Panc1 (cell line): ENCODE data around the gene FXR1. TPM values are rescaled to one million over a fixed set of nuclear protein-coding genes. Genes with fewer than 3 reads are reported as not detected.
A peak's percentile ranks its signal among the peaks of the same experiment; 100 is the strongest.

Source experiments
- ATAC-seq: fragments of 200-7000 bp; cut with Tn5 transposase; 2 replicates; pipeline ENCODE4 v1.9.1; 2020; ENCODE audit warnings: mild to moderate bottlenecking, moderate library complexity
- BruUV-seq: library from RNA; stranded (reverse); fragments of 400-500 nt; replicated peaks from 2 replicates; lab custom pipeline; 2021; lab: Mats Ljungman, UMichigan
- CTCF ChIA-PET: fragments of 300-600 bp; sonication (Branson Sonifier 250); formaldehyde crosslinking; loops from one replicate; lab custom pipeline; 2022; ENCODE audit warnings: antibody characterized with exemption; lab: Charles Lee
- POLR2A ChIA-PET: fragments of 300-600 bp; sonication (Branson Sonifier 250); formaldehyde crosslinking; loops from one replicate; lab custom pipeline; 2022; ENCODE audit warnings: antibody characterized with exemption; lab: Charles Lee
- DNase-seq: peaks from one replicate; pipeline ENCODE4 v3.0.0-alpha.2; 2010; ENCODE audit warnings: low read depth, low spot score
- H3K27ac ChIP-seq: 2 replicates; pipeline ENCODE4 v1.5.1; 2011; ENCODE audit warnings: mild to moderate bottlenecking, low read length, inconsistent platforms
- H3K27me3 ChIP-seq: fragments of 200-500 bp; sonication (Bioruptor generic); 2 replicates; pipeline ENCODE4 v1.6.0; 2014; ENCODE audit warnings: low read length, inconsistent platforms; ENCODE audit not compliant: control insufficient read depth, insufficient read depth
- H3K36me3 ChIP-seq: fragments of 200-500 bp; sonication (Bioruptor generic); 2 replicates; pipeline ENCODE4 v1.5.1; 2014; ENCODE audit warnings: inconsistent platforms, mild to moderate bottlenecking, low read length, moderate library complexity; ENCODE audit not compliant: control insufficient read depth, insufficient read depth
- H3K4me1 ChIP-seq: 2 replicates; pipeline ENCODE4 v1.5.1; 2011; ENCODE audit warnings: inconsistent platforms, mild to moderate bottlenecking, low read length, moderate library complexity; ENCODE audit not compliant: control insufficient read depth, insufficient read depth
- H3K4me3 ChIP-seq, 2 experiments: 2 replicates each; pipeline ENCODE4 v1.5.1; 2011 to 2012; ENCODE audit warnings: low read depth in 2 of 2, low read length in 2 of 2, mild to moderate bottlenecking in 2 of 2, inconsistent platforms in 1 of 2, moderate library complexity in 1 of 2
- H3K9me3 ChIP-seq: fragments of 200-500 bp; sonication (Bioruptor generic); 2 replicates; pipeline ENCODE4 v1.5.1; 2014; ENCODE audit warnings: low read depth, mild to moderate bottlenecking, inconsistent platforms, low read length, moderate library complexity; ENCODE audit not compliant: control insufficient read depth, insufficient read depth
- CTCF ChIP-seq: fragments of 450-650 bp; IDR thresholded peaks from 2 replicates; pipeline ENCODE4 v1.5.1; 2017; ENCODE audit warnings: mild to moderate bottlenecking
- POLR2AphosphoS5 ChIP-seq: IDR thresholded peaks from 2 replicates; pipeline ENCODE4 v1.6.1; 2012; ENCODE audit warnings: mild to moderate bottlenecking, low read depth, low read length, moderate library complexity
- REST ChIP-seq, 2 experiments: IDR thresholded peaks; 2 replicates each; pipeline ENCODE4 v1.6.1; 2011 to 2012; ENCODE audit warnings: low read depth in 2 of 2, control low read depth in 1 of 2, low read length in 1 of 2, mild to moderate bottlenecking in 1 of 2, moderate library complexity in 1 of 2; ENCODE audit not compliant: insufficient read depth in 1 of 2
- SIN3A ChIP-seq: IDR thresholded peaks from 2 replicates; pipeline ENCODE4 v1.6.1; 2012; ENCODE audit warnings: low read depth, mild to moderate bottlenecking, low read length, moderate library complexity, borderline replicate concordance; ENCODE audit not compliant: insufficient read depth
- TCF7L2 ChIP-seq: IDR thresholded peaks from 2 replicates; pipeline ENCODE4 v1.6.1; 2011; ENCODE audit warnings: mild to moderate bottlenecking, low read depth, low read length, inconsistent platforms
- in situ Hi-C: cut with HindIII; loops from 2 replicates; pipeline ENCODE4 v1.10.0; 2016; ENCODE audit warnings: low sequenced_read_pairs, low pct_unique_long_range_greater_than_20kb
- intact Hi-C: fragments of 100-400 bp; cut with micrococcal nuclease; formaldehyde crosslinking; loops from one replicate; pipeline ENCODE4 v1.10.0; 2022; ENCODE audit not compliant: unreplicated experiment
- total RNA-seq: library from RNA; stranded (reverse); gene quantifications from one replicate; pipeline ENCODE4 v1.2.1, GENCODE V29; 2021; ENCODE audit not compliant: unreplicated experiment

Gene FXR1
- total RNA-seq, 1 experiment from 2014 or later: 180 TPM

DNA sequence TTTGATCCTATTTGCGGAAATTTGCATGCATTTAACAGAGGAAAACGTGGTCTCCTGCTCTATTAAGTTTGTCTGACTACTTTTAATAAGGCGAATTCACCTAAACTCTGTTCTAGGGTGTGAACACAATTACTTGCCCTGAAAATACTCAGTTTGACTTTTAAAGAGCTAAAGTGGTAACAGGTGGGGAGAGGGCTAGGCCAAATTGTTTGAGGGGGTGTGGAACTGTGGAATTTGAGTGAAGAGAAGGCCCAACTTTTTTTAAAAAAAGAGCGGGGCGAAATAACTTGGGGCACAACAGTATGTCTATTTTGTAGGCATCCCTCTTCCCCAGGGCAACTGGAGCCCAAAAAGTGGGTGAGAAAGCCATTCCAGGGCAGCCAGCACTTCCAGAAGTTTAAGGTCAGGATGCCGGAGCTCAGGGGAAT is 580 bp upstream of the FXR1 start:
- ATAC-seq: no peak
- intact Hi-C loops: no loop called here

More for the DNA sequence above, 580 bp upstream of the FXR1 start:
- peak overlapping the region; percentile 97 for H3K27ac ChIP-seq
- TF ChIP-seq TCF7L2 (no peak), CTCF (no peak), POLR2AphosphoS5 (no peak), REST (IDR thresholded peaks at IDR 0.05; ENCODE audit: insufficient read depth in 1 of 2, low read depth in 2 of 2, low read length in 1 of 2) (no peak), SIN3A (no peak)
- BruUV-seq: no TSS peak
- DNase-seq: no peak
- in situ Hi-C loops: no loop called here
- POLR2A ChIA-PET: interaction anchor here (1.1 kb wide), 1 partner anchor 22 kb away, joined by 3 read pairs; no protein-coding TSS in a partner anchor
- H3K4me1 ChIP-seq: peaks cover 26% of the 10 kb centered on the region
- H3K9me3 ChIP-seq: no peaks in the 10 kb centered on the region
- H3K36me3 ChIP-seq: peaks cover 12% of the 10 kb centered on the region
- peak overlapping the region; percentile 89 to 92 for H3K4me3 ChIP-seq
- CTCF ChIA-PET: interaction anchor here (0.5 to 0.6 kb wide), 2 partner anchors 12 to 55 kb away, joined by 5 to 6 read pairs; no protein-coding TSS in a partner anchor
- H3K27me3 ChIP-seq: no peaks in the 10 kb centered on the region
